Measurements from ENCODE around the gene HS6ST1.

HS6ST1 gene

GRCh38 chr2:128282246-128282975, 36.3 kb downstream of the HS6ST1 start:
- DNase-seq (ENCODE audit: low spot score) = no peak

- no peak for DNase-seq (ENCODE audit: low spot score)
Observed at GRCh38 chr2:128281852-128282245, 36.8 kb downstream of the HS6ST1 start.

GRCh38 chr2:128280901-128281321, 37.8 kb downstream of the HS6ST1 start:
- no peak for DNase-seq (ENCODE audit: low spot score)

- DNase-seq (ENCODE audit: low spot score) = no peak
Observed at GRCh38 chr2:128280158-128280871, 38.4 kb downstream of the HS6ST1 start.

- DNase-seq (ENCODE audit: low spot score) = no peak
Observed at GRCh38 chr2:128279786-128280157, 38.9 kb downstream of the HS6ST1 start.

DNA sequence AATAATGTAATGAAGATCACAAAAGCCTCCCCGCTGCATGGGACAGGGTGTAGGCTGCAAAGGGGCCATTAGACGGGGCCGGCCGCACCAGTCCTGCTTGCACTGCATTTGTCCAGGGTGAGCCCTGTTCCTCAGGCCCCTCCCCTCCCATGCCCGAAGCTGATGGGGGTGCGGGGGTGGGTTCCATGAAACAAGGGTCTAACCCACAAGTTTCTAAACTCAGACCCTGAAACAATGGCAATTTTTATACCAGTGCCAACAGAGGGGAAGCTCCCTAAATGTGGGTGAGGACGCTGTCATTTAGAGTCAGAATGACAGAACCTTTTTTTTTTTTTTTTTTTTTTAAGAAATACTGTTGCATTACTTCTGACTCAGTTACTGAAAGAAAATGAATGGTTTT, 39.7 kb downstream of the HS6ST1 start:
- DNase-seq (ENCODE audit: low spot score) = no peak

DNA sequence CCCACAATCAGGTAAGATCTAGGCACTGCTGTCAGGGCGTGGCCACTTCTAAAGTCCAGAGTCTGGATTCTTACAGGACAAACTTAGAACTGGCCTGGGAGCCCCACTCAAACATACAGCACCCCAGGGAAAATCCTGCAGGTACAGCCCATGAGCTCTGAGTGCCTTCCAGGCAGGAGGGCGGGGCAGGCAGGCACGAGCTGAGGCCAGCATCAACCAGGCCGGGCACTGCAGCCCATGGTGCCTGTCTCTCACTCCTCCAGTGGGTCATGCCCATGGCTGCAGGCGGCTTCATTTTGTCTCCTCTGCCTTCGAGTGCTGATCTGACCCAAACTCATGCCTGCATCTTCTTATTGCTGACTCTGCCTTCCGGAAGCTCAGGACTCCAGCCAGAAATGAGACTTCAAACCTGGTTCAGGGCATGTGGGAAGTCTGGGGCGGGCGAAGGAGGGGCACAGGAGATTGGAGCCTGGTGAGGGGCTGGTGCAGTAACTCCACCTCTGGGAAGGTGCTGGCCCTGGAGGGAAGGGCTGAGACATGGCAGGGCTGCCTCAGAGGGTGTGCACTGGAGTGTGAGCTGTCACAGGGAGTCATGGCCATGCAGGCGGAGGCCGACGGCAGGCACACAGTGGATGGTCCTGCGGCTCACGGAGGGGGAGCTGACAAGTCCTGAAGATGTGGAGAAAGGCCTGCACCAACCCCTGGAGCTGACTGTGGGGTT, 40.5 kb downstream of the HS6ST1 start:
- DNase-seq (ENCODE audit: low spot score) = no peak

DNA sequence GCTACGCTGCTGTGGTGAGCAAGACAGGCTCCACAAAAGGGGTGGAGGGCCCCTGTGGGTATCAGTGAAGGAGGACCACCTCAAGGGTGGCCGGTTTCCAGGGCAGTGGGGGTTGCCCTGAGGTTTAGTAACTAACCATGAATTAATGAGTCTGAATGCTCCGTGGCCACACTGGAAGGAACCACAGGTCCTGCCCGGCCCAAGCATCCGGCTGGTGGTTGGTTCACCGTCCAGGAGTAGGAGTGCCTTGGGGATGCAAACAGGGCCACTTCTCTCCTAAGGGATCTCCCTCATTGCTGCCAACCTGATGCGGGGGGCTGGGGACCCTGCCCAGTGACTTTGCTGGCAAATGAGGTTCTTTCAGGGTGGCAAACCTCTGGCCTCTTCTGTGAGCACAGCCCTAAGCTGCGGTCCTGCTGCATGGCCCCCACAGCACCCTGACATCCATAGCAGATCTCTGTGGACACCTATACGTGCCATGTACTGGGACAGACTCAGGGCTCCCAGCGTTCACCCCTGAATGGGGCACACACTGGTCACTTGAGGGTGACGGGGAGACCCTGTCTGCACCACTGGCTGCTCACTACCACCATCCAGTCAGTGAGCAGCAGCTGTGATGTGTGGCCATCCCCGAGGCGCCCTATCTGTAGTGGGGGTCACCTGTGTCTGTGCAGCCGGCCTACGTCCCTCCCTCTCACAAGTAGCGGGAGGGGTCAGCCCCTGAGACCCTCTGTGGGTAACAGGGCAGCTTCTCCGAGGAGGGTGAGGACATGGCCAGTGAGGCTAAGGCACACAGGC, 41.6 kb downstream of the HS6ST1 start:
- DNase-seq (ENCODE audit: low spot score) = no peak

DNA sequence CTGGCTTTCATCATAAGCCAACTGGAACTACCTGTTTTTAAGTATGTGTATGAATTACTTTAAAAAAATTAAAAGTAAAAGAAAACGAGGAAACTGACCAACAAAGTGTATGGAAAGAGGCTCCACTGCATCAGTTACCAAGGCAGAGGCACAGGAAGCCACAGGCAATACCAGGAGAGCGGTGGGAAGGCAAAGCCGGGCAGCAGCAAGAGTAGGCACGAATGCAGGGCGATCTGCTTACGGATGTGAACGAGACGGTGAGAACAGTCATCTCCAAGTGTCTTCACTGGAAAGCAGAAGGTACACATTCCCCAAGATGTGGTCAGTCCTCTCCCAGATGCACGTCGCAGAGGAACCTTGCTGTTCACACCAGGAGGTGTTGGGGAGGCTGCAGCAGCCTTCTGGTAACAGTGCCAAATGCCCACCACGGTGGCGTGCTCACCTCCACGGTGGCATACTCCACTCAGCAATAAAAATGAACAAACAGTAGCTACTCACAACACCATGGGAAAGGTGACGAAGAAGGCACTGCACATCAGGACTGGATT, 43.1 kb downstream of the HS6ST1 start:
- DNase-seq (ENCODE audit: low spot score) = no peak

DNA sequence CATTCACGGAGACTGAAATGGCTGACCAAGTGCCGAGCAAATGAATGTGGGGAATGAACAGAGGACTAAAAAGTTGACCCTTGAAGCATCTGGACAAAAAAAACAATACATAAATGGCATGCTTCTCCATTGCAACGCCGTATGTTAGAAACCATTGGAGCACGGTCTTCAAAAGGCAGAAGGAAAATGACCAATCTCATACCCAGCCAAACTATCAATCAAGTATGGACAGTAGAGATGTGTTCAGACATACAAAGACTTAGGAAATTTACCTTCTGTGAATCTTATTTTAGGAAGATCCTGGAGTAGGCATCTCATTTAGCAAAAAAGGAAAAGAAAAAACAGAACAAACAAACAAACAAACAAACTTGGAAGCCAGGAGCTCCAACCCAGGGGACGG, 44.5 kb downstream of the HS6ST1 start:
- DNase-seq (ENCODE audit: low spot score) = no peak

GRCh38 chr2:128273469-128274081, 45.1 kb downstream of the HS6ST1 start:
- DNase-seq (ENCODE audit: low spot score) = no peak

DNA sequence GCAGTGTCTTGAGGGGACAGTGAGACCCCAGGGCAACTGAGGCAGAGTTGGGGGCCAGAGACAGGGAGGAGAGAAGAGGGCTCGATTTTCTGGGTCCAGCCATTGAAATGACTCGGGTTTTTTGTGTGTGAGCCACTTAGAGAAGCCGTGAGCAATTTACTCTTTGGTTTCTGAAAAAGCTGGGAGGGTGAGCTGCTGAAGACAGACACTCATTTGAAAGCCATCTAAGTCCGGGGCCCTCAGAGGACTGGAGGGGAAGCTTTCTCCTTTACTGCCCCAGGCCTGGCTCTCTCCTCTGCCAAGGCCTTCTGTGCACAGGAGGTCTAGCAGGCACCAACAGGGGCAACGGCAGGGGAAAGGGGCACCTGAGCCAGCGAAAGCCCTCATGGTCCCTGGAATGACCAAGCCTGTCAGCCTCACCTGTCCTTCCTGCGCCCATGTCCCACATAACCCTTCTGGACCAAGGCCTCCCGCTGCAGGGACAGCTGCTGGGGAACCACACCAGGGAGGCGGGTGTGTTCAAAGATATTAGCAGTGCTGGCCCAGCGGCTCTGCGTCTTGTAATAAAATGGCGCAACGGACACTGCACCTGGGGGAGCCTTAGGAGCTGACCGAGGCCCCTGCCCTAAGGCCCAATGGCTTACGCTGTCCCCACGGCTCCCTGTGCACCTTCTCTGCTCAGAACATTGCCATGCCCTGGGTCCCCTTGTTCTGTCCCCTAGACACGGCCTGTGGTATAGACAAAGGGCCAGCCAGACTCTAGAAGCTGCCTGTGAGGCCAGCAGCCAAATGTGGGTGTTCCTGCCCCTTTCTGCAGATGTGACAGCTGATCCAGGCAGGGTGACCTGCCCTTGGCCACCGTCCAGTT, 45.8 kb downstream of the HS6ST1 start:
- no peak for DNase-seq (ENCODE audit: low spot score)

DNA sequence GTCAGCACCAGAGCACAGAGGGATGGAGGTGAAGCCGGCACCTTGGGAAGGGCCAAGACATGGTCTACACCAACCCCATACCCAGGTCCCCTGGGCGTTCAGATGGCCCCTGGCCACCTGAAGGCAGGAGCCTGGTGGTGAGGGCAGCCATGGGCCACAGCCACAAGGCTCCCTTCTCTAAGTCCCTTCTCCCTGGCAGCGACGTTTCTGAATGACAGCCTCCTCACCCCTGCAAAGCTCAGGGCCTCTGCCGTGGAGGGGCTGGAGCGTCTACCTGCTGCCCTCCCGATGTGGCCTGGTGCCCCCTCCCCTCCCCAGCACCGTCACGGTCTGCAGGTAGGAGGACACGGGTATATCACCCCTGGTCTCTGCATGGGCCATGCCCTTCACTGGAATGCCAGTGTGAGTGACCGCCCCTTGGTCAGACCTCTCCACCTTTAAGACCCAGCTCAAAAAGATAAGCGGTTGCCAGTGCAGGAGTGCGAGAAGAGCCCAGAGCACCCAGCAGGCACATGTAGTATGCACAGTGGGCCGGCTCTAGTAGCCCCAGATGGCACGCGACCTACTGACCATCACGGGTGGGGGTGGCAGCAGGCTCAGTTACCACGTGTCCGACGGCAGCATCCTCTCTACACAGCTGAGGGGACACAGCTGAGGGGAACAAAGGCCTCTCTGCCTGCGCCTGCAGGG, 46.6 kb downstream of the HS6ST1 start:
- no peak for DNase-seq (ENCODE audit: low spot score)

- DNase-seq (ENCODE audit: low spot score) = no peak
Observed at GRCh38 chr2:128271597-128271910, 47.1 kb downstream of the HS6ST1 start.

DNA sequence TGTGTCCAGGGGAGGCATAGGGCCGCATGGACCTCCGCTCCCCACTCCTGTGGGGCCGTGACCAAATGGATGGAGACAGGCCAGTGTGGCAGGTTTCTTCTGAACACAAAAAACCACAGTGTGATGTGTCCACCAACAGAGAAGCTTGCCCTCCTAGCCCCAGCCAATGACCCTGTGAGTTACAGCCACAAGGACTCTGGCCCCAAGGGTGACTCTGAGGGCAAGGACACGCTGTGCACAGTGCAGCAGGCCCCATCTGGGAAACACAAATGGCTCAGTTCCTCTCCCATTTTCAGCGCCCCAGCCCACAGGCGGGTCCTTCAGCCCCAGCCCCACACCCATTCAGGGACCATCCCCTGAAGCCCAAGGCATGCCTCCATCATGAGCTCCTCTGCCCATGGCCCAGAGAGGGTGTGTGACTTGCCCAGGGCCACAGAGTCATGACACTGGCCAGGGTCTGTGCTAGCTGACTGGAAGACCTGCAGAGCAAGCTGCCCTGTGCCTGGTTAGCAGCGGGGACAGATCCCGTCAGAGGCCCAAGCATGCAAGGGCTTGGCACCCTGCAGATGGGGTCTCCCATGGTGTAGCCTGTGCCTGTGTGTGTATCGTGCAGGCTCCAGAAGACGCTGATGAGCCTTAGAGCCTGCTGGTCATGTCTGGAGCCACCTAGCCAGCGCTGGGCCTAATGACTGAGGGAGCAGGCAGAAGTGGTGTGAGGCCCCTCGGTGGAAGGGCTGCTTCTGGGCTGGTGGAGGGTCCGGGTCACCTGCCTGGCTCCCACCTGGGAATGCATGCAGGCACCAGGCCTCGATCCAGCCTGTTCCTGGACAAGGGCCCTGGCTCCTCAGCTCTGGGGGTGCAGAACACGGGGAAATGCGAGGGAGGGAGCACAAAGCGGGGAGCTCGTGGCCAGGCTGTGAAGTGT, 47.7 kb downstream of the HS6ST1 start:
- DNase-seq (ENCODE audit: low spot score) = no peak

DNA sequence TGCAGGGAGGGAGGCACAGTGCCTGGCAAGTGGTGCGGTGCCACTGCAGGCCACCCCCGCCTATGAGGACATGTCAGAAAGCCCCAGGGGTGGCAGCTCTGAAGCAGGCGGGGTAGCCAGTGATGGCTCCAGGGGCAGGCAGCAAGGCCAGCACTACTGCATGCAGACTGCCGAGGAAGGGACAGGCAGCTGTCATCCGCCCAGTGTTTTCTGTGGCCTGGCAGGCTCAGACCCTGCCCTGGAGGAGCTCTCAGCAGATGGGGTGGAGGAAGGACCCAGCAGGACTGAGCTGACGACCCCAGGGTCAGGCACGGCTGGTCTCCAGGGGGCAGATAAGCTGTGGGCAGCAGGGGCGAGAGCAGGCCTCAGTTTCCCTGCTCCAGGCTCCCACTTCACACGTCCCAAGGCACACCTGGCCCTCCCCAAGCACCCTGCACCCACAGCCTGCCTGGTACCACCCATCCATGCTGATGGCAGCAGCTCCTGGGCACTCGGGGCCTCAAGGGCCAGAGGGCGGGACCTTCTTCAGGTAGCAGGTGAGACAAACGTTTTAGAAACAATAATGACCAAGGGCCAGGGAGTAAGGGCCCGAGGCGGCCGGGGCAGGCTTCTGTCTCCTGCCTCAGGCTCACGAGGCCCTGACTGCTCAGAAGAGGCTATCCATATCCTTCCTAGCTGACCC, 48.5 kb downstream of the HS6ST1 start:
- no peak for DNase-seq (ENCODE audit: low spot score)

- DNase-seq (ENCODE audit: low spot score) = no peak
Observed at GRCh38 chr2:128269063-128269989, 49.3 kb downstream of the HS6ST1 start.
